ENCODE results near the gene ZNRF3.

GRCh38 chr22:29044657-29045176, 161.3 kb downstream of the ZNRF3 start:
- no peak for TF ChIP-seq CTCF (IDR thresholded peaks at IDR 0.05)
- TF ChIP-seq POLR2A (IDR thresholded peaks at IDR 0.05): no peak

Measured in body of pancreas (tissue), 4 donors.